Fibroblast of lung (primary cell): ENCODE measurements around the gene MAP3K7. TPM values are rescaled to one million over a fixed set of nuclear protein-coding genes. Genes with fewer than 3 reads are reported as not detected.

Experiments used
- DNase-seq, 2 donors: peaks; one replicate each; pipeline versions ENCODE4 v3.0.0 to v3.0.0-alpha.2; 2010; ENCODE audit warnings: low read depth in 2 of 2
- H2AFZ ChIP-seq: 2 replicates; pipeline ENCODE4 v1.5.1; 2012; ENCODE audit warnings: low read length, control low read depth, inconsistent platforms
- H3K27ac ChIP-seq: 2 replicates; pipeline ENCODE4 v1.5.1; 2011; ENCODE audit warnings: low read length, control low read depth; ENCODE audit not compliant: insufficient read depth
- H3K27me3 ChIP-seq: 2 replicates; pipeline ENCODE4 v1.5.1; 2011; ENCODE audit warnings: mild to moderate bottlenecking, low read length; ENCODE audit not compliant: control insufficient read depth, insufficient read depth
- H3K36me3 ChIP-seq: 2 replicates; pipeline ENCODE4 v1.5.1; 2011; ENCODE audit warnings: low read length; ENCODE audit not compliant: control insufficient read depth, insufficient read depth
- H3K4me1 ChIP-seq: 2 replicates; pipeline ENCODE4 v1.5.1; 2011; ENCODE audit warnings: low read length; ENCODE audit not compliant: control insufficient read depth, insufficient read depth; ENCODE audit errors: extremely low read depth
- H3K4me2 ChIP-seq: 2 replicates; pipeline ENCODE4 v1.5.1; 2011; ENCODE audit warnings: low read length, control low read depth; ENCODE audit not compliant: insufficient read depth; ENCODE audit errors: extremely low read depth
- H3K4me3 ChIP-seq, 4 experiments: fragments of 200-600 bp in 1 of 4; sonication (generic) in 1 of 4; replicated peaks in 1 of 4; 2 replicates each; pipeline ENCODE4 v1.5.1; 2011 to 2016; ENCODE audit warnings: low read length in 4 of 4, low read depth in 3 of 4, mild to moderate bottlenecking in 3 of 4, control low read depth in 2 of 4, inconsistent platforms in 1 of 4, mixed read lengths in 1 of 4; ENCODE audit not compliant: insufficient read depth in 1 of 4; ENCODE audit errors: control extremely low read depth in 1 of 4
- H3K79me2 ChIP-seq: 2 replicates; pipeline ENCODE4 v1.5.1; 2012; ENCODE audit warnings: mild to moderate bottlenecking, low read length, inconsistent platforms; ENCODE audit not compliant: control insufficient read depth, insufficient read depth
- H3K9ac ChIP-seq: 2 replicates; pipeline ENCODE4 v1.5.1; 2011; ENCODE audit warnings: mild to moderate bottlenecking, low read length, control low read depth; ENCODE audit not compliant: insufficient read depth
- H3K9me3 ChIP-seq: 2 replicates; pipeline ENCODE4 v1.5.1; 2012; ENCODE audit warnings: low read depth, low read length; ENCODE audit not compliant: control insufficient read depth, insufficient read depth
- H4K20me1 ChIP-seq: 2 replicates; pipeline ENCODE4 v1.5.1; 2011; ENCODE audit warnings: low read length; ENCODE audit not compliant: control insufficient read depth, insufficient read depth; ENCODE audit errors: extremely low read depth
- EZH2 ChIP-seq: IDR thresholded peaks from 2 replicates; pipeline ENCODE4 v1.5.1; 2012; ENCODE audit warnings: low read length, control low read depth, mild to moderate bottlenecking; ENCODE audit errors: missing control alignments
- polyA plus RNA-seq, 2 donors: library from polyadenylated mRNA; depleted of rRNA in 1 of 2; stranded (reverse) in 1 of 2; unstranded in 1 of 2; fragments of >200 nt; gene quantifications; 2 replicates each; pipeline ENCODE4 v1.2.1, GENCODE V29; 2011 to 2012; ENCODE audit warnings: missing spikeins in 1 of 2
- total RNA-seq: library from RNA; depleted of rRNA; stranded (reverse); fragments of >200 nt; gene quantifications from 2 replicates; pipeline ENCODE4 v1.2.1, GENCODE V29; 2014
- TF ChIP-seq, protein P1 (sequence below), 2 donors: IDR thresholded peaks in 1 of 2; conservative IDR thresholded peaks in 1 of 2; 1 replicate in 1 of 2; 2 replicates in 1 of 2; pipeline ENCODE4 v1.5.1; 2011 to 2012; ENCODE audit warnings: low read length in 2 of 2, control low read depth in 1 of 2, inconsistent platforms in 1 of 2, low read depth in 1 of 2, mild to moderate bottlenecking in 1 of 2

The MAP3K7 gene
- total and polyA plus RNA-seq, 2 donors (not counting 1 experiment from before 2014, with no cell fraction given): 35.5 to 48.6 TPM

GRCh38 chr6:90463874-90464273 lies 123.0 kb downstream of the MAP3K7 start:
- Histone ChIP-seq H3K9me3 (no peaks in the 10 kb centered on the region), H3K9ac (no peak overlapping the region), H3K79me2 (no peaks in the 10 kb centered on the region), H3K4me3 (no peak overlapping the region), H3K4me1 (no peaks in the 10 kb centered on the region), H3K27me3 (no peaks in the 10 kb centered on the region), H4K20me1 (no peaks in the 10 kb centered on the region), H3K4me2 (no peak overlapping the region), H3K36me3 (no peaks in the 10 kb centered on the region), H2AFZ (no peak overlapping the region), H3K27ac (no peak overlapping the region)
- TF ChIP-seq EZH2: no peak
- TF ChIP-seq, protein P1, sequence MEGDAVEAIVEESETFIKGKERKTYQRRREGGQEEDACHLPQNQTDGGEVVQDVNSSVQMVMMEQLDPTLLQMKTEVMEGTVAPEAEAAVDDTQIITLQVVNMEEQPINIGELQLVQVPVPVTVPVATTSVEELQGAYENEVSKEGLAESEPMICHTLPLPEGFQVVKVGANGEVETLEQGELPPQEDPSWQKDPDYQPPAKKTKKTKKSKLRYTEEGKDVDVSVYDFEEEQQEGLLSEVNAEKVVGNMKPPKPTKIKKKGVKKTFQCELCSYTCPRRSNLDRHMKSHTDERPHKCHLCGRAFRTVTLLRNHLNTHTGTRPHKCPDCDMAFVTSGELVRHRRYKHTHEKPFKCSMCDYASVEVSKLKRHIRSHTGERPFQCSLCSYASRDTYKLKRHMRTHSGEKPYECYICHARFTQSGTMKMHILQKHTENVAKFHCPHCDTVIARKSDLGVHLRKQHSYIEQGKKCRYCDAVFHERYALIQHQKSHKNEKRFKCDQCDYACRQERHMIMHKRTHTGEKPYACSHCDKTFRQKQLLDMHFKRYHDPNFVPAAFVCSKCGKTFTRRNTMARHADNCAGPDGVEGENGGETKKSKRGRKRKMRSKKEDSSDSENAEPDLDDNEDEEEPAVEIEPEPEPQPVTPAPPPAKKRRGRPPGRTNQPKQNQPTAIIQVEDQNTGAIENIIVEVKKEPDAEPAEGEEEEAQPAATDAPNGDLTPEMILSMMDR (conservative IDR thresholded peaks at IDR 0.05 in 1 of 2, IDR thresholded peaks at IDR 0.05 in 1 of 2; ENCODE audit: low read depth in 1 of 2, low read length in 2 of 2): no peak
- DNase-seq: no peak
